GM12865 (cell line): Measurements from ENCODE around the gene SEL1L3.
"Not testable (repeated sequence)": the region's sequence is repeated elsewhere in the genome, so short reads cannot be mapped to it uniquely, and the experiment has no call there.

Experiments
- DNase-seq: peaks from one replicate; pipeline ENCODE4 v3.0.0; 2010; ENCODE audit warnings: low read depth
- H3K4me3 ChIP-seq: 2 replicates; pipeline ENCODE4 v1.5.1; 2011; ENCODE audit warnings: mild to moderate bottlenecking, low read depth, low read length, control low read depth
- TF ChIP-seq, protein P1 (sequence below): IDR thresholded peaks from 2 replicates; pipeline ENCODE4 v1.5.1; 2011; ENCODE audit warnings: low read length, control low read depth, low read depth, inconsistent platforms; ENCODE audit not compliant: insufficient read depth; ENCODE audit errors: missing control alignments

Gene SEL1L3

DNA sequence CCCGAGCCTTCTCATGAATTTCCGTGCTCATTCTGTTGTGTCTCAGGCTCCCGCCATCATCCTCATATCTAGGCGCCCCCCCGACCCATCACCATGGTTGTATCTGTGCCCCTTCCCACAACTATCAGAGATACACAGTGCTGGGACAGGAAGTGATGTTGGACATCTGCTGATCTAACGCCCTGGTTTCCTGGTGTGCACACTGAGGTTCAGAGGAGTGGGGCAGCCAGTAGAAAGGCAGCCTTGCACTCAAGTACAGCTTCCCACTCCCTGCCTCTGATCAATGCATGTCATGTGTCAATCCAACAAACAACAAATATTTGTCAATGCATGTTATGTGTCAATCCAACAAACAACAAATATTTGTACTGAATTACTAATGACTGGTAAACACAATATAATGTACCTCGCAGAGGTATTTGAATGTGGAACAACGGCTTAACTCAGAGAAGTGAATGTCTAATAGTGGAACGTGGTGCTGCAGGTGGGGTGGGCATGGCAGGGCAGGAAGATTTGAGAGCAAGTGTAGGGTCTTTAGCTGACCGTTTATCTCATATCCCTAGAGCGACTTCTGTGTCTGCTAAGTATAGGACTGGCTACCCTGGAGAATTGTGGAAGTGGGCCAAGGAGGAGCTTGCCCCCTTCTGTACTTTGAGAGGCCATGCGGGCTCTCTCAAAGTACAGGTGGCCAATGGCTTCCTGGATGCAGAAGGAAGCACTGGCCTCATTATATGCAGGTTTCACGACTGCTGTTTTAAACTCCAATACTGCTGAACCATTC, 10.3 kb upstream of the SEL1L3 start:
- H3K4me3 ChIP-seq = no peak overlapping the region
- no peak for DNase-seq
- TF ChIP-seq, protein P1, sequence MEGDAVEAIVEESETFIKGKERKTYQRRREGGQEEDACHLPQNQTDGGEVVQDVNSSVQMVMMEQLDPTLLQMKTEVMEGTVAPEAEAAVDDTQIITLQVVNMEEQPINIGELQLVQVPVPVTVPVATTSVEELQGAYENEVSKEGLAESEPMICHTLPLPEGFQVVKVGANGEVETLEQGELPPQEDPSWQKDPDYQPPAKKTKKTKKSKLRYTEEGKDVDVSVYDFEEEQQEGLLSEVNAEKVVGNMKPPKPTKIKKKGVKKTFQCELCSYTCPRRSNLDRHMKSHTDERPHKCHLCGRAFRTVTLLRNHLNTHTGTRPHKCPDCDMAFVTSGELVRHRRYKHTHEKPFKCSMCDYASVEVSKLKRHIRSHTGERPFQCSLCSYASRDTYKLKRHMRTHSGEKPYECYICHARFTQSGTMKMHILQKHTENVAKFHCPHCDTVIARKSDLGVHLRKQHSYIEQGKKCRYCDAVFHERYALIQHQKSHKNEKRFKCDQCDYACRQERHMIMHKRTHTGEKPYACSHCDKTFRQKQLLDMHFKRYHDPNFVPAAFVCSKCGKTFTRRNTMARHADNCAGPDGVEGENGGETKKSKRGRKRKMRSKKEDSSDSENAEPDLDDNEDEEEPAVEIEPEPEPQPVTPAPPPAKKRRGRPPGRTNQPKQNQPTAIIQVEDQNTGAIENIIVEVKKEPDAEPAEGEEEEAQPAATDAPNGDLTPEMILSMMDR = no peak

DNA sequence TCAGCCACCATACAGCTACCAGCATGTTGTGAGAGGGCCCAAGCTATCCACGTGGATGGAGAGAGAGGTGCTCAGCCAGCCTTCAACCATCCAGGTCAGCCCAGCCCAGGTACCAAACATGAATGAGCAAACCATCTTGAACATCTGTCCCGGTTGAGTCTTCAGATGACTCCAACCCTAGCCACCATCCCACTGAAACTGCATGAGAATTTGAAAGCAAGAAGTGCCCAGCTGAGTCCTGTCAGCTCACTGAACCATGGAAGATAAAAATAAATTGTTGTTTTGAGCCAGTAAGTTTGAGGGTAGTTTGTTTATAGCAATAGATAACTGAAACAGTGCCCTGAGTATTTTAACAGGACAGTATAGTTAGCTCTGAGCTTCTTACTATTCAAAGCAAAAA, 7.3 kb upstream of the SEL1L3 start:
- TF ChIP-seq, protein P1 = no peak
- DNase-seq = peak; percentile 57
- no peak overlapping the region for H3K4me3 ChIP-seq

DNA sequence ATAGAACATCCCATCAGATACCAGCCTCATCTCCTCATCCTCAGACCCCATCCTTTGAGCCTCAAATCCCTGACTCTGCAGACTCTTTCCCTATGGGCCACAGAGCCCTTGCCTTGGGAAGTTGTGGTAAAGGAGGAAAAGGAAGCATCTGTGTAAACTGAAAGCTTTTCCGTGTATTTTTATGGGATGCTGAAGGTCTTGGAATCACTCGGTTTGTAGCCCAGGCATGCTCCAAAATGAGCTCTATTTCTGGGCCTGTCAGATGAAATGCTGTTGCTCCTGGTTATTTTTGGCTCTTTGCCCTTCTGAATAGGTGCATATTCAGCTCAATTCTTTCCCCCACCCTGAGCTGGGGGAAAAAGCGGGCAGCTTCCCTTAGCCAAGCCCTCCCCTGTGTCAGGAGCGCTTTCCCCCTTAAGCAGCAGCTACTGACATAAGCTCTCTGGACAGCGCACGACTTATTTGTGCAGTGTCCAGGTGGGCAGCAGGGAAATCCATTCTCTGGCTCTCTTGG, 5.0 kb upstream of the SEL1L3 start:
- no peak overlapping the region for H3K4me3 ChIP-seq
- no peak for DNase-seq
- TF ChIP-seq, protein P1 = no peak

DNA sequence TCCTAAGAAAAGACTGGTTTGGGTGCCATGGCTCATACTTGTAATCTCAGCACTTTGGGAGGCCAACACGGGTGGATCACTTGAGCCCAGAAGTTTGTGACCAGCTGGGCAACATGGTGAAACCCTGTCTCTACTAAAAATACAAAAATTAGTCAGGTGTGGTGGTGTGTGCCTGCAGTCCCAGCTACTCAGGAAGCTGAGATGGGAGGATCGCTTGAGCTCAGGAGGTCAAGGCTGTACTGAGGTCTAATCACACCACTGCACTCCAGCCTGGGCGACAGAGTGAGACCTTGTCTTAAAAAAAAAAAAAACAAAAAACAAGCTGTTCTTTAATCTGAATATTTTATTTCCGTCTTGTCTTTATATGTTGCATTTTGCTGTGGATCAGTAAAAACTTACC, 3.6 kb upstream of the SEL1L3 start:
- H3K4me3 ChIP-seq, DNase-seq: not testable (repeated sequence)

DNA sequence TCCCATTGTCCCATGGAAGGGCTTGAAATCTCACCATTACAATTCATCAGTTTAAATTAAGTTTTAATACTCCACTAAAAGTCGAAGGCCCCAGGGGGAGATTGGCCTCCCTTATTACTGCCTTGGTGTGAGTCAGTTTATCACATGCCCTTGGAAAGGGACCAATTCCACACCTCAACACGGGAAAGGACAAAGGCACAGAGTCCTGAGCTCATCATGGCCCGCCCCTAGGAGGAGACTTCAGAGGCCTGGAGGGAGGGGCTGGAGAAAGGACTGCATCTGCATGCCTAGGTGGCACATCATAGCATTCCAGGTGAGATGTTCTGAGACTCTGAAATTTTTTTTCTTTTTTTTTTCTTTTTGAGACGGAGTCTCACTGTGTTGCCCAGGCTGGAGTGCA, 2.8 kb upstream of the SEL1L3 start:
- H3K4me3 ChIP-seq = no peak overlapping the region
- TF ChIP-seq, protein P1 = no peak
- no peak for DNase-seq

DNA sequence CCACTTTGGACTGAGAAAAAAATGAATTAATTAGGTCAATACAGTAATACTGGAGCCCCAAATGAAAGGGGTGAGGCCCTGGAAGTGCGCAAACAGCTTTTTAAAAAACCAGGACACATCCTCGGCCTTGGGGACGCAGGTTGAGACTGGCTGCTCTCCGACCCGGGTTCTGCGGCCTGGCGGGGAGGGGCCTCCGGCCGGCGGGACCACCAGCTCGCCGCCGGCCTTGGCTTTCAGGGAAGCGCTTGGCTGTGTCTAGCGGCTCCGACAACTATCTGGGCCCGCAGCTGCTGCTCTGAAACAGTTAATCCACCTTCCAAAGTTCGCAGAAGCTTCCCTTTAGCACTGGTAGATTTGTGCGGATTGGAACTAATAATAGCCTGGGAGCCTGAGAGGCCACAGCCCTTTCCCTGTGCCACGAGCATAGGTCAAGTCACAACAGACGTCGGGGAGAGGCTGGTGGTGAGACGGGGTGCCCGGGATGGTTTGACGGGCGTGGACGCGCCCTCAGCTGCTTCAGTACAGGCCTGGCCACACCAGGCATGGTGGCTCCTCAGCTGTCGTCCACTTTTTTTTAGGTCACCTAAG, 1.1 kb upstream of the SEL1L3 start:
- DNase-seq = no peak
- no peak overlapping the region for H3K4me3 ChIP-seq
- TF ChIP-seq, protein P1 = no peak

DNA sequence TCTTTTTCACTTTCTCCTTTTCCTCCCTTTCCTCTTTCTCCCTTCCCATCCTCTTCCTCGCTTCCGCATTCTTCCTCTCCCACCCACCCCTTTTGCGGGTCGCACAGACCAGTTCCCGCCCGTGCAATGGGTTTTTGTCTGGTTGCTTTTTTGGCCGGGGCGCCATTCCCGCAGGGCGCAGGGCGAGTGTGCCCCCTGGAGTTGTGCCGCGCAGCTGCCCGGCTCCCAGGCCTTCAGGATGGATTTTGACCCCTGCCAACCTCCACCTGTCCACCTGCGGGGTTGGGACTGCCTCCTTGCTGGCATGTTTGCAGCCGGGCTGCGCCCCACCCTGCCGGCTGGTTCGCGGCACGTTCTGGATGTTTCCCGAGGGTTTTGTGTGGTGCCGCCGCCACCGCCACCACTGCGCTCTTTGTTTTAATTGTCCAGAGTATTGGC, 578 bp upstream of the SEL1L3 start:
- DNase-seq = no peak
- H3K4me3 ChIP-seq = peak overlapping the region; percentile 3; the same call in 1 of the 2 replicates
- TF ChIP-seq, protein P1 = no peak
